ENCODE data around the gene MAP3K3.

DNA sequence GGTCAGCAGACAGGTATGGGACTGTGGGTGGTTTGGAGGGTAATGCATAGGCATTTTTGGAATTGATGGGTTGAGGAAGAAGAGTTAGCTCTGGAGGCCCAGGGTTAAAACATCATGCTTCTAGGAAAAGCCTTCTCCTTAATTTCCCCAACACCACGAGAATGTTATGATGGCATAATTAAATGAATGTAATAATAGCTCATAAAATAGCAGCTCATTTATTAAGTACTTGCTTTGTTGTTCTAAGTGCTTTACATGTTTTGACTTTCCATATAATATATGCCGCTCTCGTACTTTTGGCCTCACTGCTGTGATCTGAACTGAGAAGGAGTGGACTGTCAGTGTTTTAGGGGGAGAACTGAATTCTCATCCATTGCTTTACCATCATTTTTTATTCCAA is 63.4 kb downstream of the MAP3K3 start:
- no peak for TF ChIP-seq EZH2phosphoT487 (IDR thresholded peaks at IDR 0.05; ENCODE audit: insufficient read depth, low read depth)
- TF ChIP-seq EZH2 (IDR thresholded peaks at IDR 0.05; ENCODE audit: insufficient read depth, poor library complexity, severe bottlenecking), result no peak
